GM12801 (cell line): ENCODE measurements around the gene TCERG1L.

Experiments used
- TF ChIP-seq, protein P1 (sequence below): IDR thresholded peaks from one replicate; pipeline ENCODE4 v1.5.1; 2011; ENCODE audit warnings: control low read depth; ENCODE audit not compliant: insufficient read length; ENCODE audit errors: extremely low read depth

The TCERG1L gene

DNA sequence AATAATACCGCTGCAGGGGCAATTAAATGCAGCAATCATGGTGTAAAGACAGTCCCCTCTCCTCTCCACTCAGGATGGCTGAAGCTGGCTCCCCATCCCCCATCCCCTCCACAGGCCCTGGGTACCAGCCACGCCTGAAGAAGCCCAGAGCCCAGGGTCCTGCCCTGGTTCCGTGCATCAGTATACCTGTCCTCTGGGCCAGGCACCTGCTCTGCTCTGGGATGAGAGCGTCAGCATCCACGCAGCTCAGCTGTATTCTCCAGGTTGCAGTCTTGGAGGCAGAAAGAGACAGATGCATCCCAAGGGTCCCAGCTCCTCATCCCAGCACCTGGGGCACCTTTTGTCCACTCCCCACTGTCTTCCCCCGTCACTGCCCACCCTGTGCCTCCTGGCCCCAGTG is 233.8 kb downstream of the TCERG1L start:
- TF ChIP-seq, protein P1, sequence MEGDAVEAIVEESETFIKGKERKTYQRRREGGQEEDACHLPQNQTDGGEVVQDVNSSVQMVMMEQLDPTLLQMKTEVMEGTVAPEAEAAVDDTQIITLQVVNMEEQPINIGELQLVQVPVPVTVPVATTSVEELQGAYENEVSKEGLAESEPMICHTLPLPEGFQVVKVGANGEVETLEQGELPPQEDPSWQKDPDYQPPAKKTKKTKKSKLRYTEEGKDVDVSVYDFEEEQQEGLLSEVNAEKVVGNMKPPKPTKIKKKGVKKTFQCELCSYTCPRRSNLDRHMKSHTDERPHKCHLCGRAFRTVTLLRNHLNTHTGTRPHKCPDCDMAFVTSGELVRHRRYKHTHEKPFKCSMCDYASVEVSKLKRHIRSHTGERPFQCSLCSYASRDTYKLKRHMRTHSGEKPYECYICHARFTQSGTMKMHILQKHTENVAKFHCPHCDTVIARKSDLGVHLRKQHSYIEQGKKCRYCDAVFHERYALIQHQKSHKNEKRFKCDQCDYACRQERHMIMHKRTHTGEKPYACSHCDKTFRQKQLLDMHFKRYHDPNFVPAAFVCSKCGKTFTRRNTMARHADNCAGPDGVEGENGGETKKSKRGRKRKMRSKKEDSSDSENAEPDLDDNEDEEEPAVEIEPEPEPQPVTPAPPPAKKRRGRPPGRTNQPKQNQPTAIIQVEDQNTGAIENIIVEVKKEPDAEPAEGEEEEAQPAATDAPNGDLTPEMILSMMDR: no peak

DNA sequence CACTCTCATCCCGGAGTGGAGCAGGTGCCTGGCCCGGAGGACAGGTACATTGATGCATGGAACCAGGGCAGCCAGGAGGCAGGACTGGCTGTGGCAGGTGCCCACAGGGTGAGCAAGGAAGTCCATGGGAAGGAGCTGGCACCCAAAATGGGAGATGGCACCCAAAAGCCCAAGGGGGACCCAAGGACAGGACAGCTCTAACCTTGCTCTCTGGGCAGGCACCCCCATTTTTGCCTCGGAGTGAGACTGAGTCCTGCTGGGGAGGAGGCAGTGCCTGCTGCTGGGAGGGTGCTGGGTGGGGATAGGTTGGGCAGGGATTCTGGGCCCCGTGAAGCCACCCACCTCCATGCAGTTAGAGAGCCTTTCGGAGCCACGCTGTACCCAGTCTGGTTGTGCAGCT is 234.5 kb downstream of the TCERG1L start:
- TF ChIP-seq, protein P1: no peak

DNA sequence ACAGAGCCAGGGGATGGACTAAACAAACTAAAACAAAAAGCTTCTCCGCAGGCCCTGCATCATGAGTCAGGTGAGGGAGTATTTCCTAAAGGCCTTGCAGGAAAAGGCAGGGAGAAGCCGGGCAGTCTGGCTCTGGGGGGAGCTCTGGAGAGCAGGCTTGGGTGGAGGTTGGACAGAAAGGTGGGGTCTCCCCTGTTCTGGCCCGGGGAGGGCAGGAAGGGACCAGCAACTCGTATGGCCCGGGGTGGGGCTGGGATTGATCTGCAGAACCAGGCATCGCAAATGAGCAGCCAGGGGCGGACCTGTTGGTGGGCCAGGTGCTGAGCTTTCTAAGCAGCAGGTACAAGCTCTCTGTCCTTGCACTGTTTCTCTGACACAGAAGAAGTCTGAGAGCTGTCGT is 235.2 kb downstream of the TCERG1L start:
- TF ChIP-seq, protein P1: no peak

DNA sequence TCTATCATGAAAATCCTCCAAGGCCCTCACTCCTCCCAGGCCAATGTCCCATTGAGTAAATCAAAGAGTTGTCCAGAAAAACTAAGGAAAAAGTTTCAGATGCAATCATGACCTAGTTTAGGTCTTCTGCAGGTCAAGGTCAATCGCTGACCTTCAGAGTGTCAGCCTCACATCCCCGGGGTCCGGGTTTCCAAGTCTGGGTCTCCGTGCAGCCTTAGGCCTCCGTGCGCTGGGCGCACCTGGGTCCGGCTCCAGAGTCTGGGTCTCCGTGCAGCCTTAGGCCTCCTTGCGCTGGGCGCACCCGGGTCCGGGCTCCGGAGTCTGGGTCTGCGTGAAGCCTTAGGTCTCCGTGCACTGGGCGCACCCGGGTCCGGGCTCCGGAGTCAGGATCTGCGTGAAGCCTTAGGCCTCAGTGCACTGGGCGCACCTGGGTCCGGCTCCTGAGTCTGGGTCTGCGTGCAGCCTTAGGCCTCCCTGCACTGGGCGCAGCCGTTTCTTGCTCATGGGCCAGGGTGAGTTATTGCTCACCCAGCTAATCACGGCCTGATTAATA is 236.2 kb downstream of the TCERG1L start:
- TF ChIP-seq, protein P1: no peak

DNA sequence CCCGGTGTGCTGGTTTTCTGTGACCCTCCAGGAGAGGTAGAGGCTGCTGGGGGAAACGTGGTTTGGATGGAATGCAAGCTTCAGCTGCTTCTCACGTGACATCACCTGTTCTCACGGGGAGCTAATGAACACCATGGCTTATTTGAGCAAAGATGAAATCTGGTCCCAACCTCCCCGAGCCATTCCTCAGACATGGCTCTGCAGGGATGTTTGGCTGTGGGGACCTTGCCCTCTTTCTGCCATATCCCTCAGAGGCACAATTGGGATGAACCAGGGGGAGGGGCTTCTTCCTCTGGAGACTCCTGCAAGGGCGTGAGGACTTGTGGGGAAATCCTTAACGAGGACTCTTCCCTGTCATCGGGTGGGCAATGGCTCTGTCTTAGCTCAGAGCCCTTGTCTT is 236.8 kb downstream of the TCERG1L start:
- TF ChIP-seq, protein P1: no peak

DNA sequence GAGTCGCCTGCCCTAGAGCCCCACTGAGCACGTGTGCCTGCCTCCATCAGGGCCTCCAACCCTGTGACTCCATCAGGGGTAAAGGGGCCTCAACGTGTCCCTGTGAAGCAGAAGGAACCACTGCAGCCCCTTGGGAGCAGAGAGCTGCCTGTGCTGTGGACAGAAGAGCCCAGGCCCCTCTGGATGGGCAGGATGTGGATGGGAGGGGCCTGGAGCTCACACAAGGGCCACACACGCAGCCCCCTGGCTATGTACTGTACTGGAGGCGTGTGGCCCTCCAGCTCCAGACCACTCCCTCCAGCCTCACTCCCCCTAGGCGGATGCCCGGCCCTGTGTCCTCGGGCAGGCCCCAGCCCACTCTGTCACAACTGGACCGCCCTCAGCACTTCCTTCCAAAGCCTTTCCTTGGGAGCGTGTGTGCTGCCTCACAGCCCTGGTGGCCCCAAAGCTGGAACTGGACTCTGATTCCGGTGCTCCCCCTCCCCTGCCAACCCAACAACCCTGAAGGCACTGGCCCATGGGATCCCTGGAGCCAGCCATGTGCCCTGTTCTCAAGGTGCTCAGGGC is 238.0 kb downstream of the TCERG1L start:
- TF ChIP-seq, protein P1: no peak

DNA sequence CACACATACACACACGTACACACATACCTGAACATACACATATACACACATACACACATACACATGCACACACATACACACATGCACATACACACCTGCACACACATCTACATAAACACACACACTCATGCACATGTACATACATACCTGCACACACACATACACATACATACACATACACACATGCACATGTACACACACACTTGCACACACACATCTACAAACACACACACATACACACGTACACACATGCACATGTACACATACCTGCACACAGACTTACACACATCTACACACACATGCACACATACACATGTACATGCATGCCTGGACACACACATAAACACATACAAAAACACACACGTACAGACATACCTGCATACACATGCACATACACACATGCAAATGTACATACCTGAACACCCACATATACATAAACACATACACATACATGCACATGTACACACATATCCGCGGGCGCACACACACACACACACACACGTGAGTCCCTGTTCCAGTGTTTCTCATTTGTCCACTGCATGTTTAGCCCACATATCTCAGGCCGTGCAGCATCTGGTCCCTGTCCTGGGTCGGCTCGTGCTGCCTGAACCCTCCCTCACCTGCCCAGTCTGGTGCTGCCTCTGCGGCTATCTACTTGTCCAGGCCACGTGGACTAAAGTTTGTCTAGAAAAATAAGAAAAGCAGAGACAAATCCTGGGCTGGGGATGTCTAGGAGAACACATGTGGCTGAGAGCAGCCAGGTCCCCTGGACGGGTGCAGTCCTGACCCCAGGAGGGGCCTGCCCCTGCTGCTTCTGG is 238.7 kb downstream of the TCERG1L start:
- TF ChIP-seq, protein P1: no peak
